Bronchial epithelial cell (primary cell): Measurements from ENCODE around the gene MYO1D. TPM values are rescaled to one million over a fixed set of nuclear protein-coding genes. Genes with fewer than 3 reads are reported as not detected.

Source experiments
- DNase-seq: peaks from one replicate; pipeline ENCODE4 v3.0.0-alpha.2; 2010; ENCODE audit warnings: low read depth
- FAIRE-seq: peaks from 2 replicates; lab custom pipeline; 2011; peaks lifted over from hg19 to GRCh38; lab: Jason Lieb, UNC
- H3K27me3 ChIP-seq: 2 replicates; pipeline ENCODE4 v1.5.1; 2011; ENCODE audit warnings: low read length; ENCODE audit not compliant: control insufficient read depth, insufficient read depth
- H3K36me3 ChIP-seq: 2 replicates; pipeline ENCODE4 v1.5.1; 2011; ENCODE audit warnings: low read length; ENCODE audit not compliant: control insufficient read depth, insufficient read depth
- H3K4me3 ChIP-seq: 2 replicates; pipeline ENCODE4 v1.5.1; 2011; ENCODE audit warnings: mild to moderate bottlenecking, low read depth, low read length, control low read depth
- CTCF ChIP-seq: IDR thresholded peaks from 2 replicates; pipeline ENCODE4 v1.5.1; 2011; ENCODE audit warnings: mild to moderate bottlenecking, moderate library complexity, low read length, control low read depth, inconsistent platforms; ENCODE audit not compliant: insufficient read depth, severe bottlenecking
- total RNA-seq: library from RNA; depleted of rRNA; stranded (reverse); fragments of >200 nt; gene quantifications from 2 replicates; pipeline ENCODE4 v1.2.1, GENCODE V29; 2014

Gene MYO1D
- total RNA-seq, 1 donor from 2014 or later: 35.8 TPM

- DNase-seq (peak; percentile 68), FAIRE-seq (no peak)
- TF ChIP-seq CTCF: peak; percentile 33
- Histone ChIP-seq H3K27me3 (no peaks in the 10 kb centered on the region), H3K4me3 (no peak overlapping the region), H3K36me3 (no peaks in the 10 kb centered on the region)
These were observed 121.7 kb downstream of the MYO1D start for GRCh38 chr17:32755045-32755805.

GRCh38 chr17:32752934-32753333, 124.0 kb downstream of the MYO1D start:
- TF ChIP-seq CTCF: no peak
- Histone ChIP-seq H3K4me3 (no peak overlapping the region), H3K27me3 (no peaks in the 10 kb centered on the region), H3K36me3 (peaks cover 1% of the 10 kb centered on the region)
- DNase-seq (no peak), FAIRE-seq (no peak)

- no peak overlapping the region for H3K4me3 ChIP-seq
- peaks cover 4% of the 10 kb centered on the region for H3K36me3 ChIP-seq
- H3K27me3 ChIP-seq: no peaks in the 10 kb centered on the region
- FAIRE-seq (no peak), DNase-seq (no peak)
- no peak for TF ChIP-seq CTCF
These were observed 129.1 kb downstream of the MYO1D start for GRCh38 chr17:32747856-32748255.

GRCh38 chr17:32746698-32747097, 130.2 kb downstream of the MYO1D start:
- Histone ChIP-seq H3K27me3 (no peaks in the 10 kb centered on the region), H3K36me3 (peaks cover 4% of the 10 kb centered on the region), H3K4me3 (no peak overlapping the region)
- DNase-seq (peak; percentile 85), FAIRE-seq (no peak)
- TF ChIP-seq CTCF: no peak

- FAIRE-seq: no peak
- Histone ChIP-seq H3K4me3 (no peak overlapping the region), H3K27me3 (no peaks in the 10 kb centered on the region), H3K36me3 (peaks cover 4% of the 10 kb centered on the region)
- peak; percentile 68 for DNase-seq
- TF ChIP-seq CTCF: no peak
These were observed 130.6 kb downstream of the MYO1D start for GRCh38 chr17:32746280-32746679.
